Upper lobe of right lung (tissue), 1 donor: ENCODE measurements around the gene VEGFC. TPM values are rescaled to one million over a fixed set of nuclear protein-coding genes. Genes with fewer than 3 reads are reported as not detected.

Experiments
- ATAC-seq: fragments of 200-7000 bp; cut with Tn5 transposase; one replicate; pipeline ENCODE4 v1.9.1; 2020; ENCODE audit warnings: mild to moderate bottlenecking, moderate library complexity
- DNase-seq: peaks from one replicate; pipeline ENCODE4 v3.0.0-alpha.2; 2020
- H3K27ac ChIP-seq: fragments of 200-600 bp; one replicate; pipeline ENCODE4 v1.8.0; 2022
- H3K27me3 ChIP-seq: fragments of 200-600 bp; one replicate; pipeline ENCODE4 v1.8.0; 2022; ENCODE audit warnings: mild to moderate bottlenecking
- H3K36me3 ChIP-seq: fragments of 200-600 bp; one replicate; pipeline ENCODE4 v1.8.0; 2022
- H3K4me1 ChIP-seq: fragments of 200-600 bp; one replicate; pipeline ENCODE4 v1.8.0; 2022
- H3K4me3 ChIP-seq: fragments of 200-600 bp; one replicate; pipeline ENCODE4 v1.8.0; 2022; ENCODE audit warnings: mild to moderate bottlenecking
- H3K9me3 ChIP-seq: fragments of 200-600 bp; one replicate; pipeline ENCODE4 v1.8.0; 2022
- CTCF ChIP-seq: fragments of 200-600 bp; IDR thresholded peaks from one replicate; pipeline ENCODE4 v1.8.0; 2022; ENCODE audit warnings: antibody characterized with exemption
- intact Hi-C: fragments of 100-400 bp; cut with DNase I; formaldehyde crosslinking; loops from one replicate; pipeline ENCODE4 v1.11.0; 2022
- total RNA-seq: library from RNA; stranded (reverse); fragmentation: NEBNext Ultra II Directional; extraction: Animal tissue kit (Norgen Biotek cat#: 25700); gene quantifications from one replicate; pipeline ENCODE4 v1.2.1, GENCODE V29; 2021
- donor health status: DM: no; HTN: yes; CAD: no; lungs with severe emphysema.

The VEGFC gene
- total RNA-seq, 1 donor from 2014 or later, result 19.0 TPM

DNA sequence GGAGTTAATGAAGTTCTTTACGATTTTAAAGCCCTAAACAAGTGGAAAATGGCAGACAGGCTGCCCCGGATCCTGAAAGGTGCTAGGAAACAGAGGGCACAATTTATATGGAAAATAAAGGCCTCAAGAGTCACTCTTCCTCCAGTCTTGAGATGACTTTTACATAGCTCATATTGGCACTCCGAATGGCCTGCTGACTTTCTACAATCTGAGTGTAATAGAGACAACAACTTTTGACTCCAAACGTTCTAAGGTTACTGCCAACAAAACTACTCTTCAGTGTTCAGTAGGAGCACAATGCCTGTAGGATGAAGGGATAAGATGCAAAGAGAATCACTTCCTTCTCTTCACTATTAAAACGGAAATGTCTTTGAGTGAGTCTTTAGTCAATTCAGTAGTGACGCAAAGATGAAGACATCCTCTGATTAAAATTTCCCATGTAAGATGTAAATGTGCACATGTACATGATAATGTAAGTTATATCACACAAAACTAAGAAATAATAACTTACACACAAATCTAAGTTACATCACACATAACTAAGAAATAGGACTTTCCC is 40.5 kb downstream of the VEGFC start:
- H3K27ac ChIP-seq, result no peak overlapping the region
- H3K36me3 ChIP-seq, result no peaks in the 10 kb centered on the region
- H3K4me1 ChIP-seq, result no peaks in the 10 kb centered on the region

GRCh38 chr4:176751061-176751460 is 41.7 kb downstream of the VEGFC start:
- H3K27ac ChIP-seq, result no peak overlapping the region
- H3K27me3 ChIP-seq, result no peaks in the 10 kb centered on the region
- intact Hi-C loops, result no loop called here
- no peak for ATAC-seq
- H3K9me3 ChIP-seq, result no peaks in the 10 kb centered on the region
- DNase-seq, result no peak
- no peaks in the 10 kb centered on the region for H3K4me1 ChIP-seq
- H3K36me3 ChIP-seq, result no peaks in the 10 kb centered on the region
- no peak overlapping the region for H3K4me3 ChIP-seq
- TF ChIP-seq CTCF, result no peak

More for the DNA sequence above, 40.5 kb downstream of the VEGFC start:
- no peak for DNase-seq
- Histone ChIP-seq H3K4me3 (no peak overlapping the region), H3K9me3 (no peaks in the 10 kb centered on the region), H3K27me3 (no peaks in the 10 kb centered on the region)
- no peak for TF ChIP-seq CTCF
- intact Hi-C loops, result no loop called here
- no peak for ATAC-seq

GRCh38 chr4:176746846-176747245 is 45.9 kb downstream of the VEGFC start:
- no peaks in the 10 kb centered on the region for H3K36me3 ChIP-seq
- no peak for TF ChIP-seq CTCF
- no peak for ATAC-seq
- no peaks in the 10 kb centered on the region for H3K9me3 ChIP-seq
- intact Hi-C loops, result no loop called here
- DNase-seq, result no peak
- no peaks in the 10 kb centered on the region for H3K27me3 ChIP-seq
- H3K4me1 ChIP-seq, result no peaks in the 10 kb centered on the region
- no peak overlapping the region for H3K27ac ChIP-seq
- no peak overlapping the region for H3K4me3 ChIP-seq

GRCh38 chr4:176745902-176746301 is 46.8 kb downstream of the VEGFC start:
- Histone ChIP-seq H3K4me3 (no peak overlapping the region), H3K27ac (no peak overlapping the region), H3K36me3 (no peaks in the 10 kb centered on the region), H3K9me3 (no peaks in the 10 kb centered on the region), H3K27me3 (no peaks in the 10 kb centered on the region), H3K4me1 (no peaks in the 10 kb centered on the region)
- intact Hi-C loops, result no loop called here
- TF ChIP-seq CTCF, result no peak
- no peak for ATAC-seq
- DNase-seq, result no peak

DNA sequence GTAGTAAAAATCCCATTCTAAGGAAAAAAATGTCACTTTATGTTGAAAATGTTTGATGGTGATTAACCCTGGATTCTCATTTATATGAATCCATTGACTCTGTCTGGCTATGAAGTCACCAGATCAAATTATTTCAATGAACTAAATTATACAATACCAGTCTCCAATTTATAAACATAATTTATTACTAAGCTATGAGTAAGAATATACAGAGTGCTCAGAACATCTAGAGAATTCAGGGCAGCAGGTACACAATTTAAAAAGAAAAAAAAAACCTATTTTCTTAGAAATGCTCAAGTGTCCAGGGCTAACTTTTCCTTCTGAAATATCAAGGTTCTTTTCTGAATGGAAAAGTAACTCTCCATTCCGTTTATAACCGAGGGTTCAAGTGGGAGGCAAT is 48.6 kb downstream of the VEGFC start:
- no peak for ATAC-seq
- Histone ChIP-seq H3K9me3 (no peaks in the 10 kb centered on the region), H3K4me1 (no peaks in the 10 kb centered on the region), H3K4me3 (no peak overlapping the region), H3K27me3 (no peaks in the 10 kb centered on the region), H3K36me3 (no peaks in the 10 kb centered on the region), H3K27ac (no peak overlapping the region)
- TF ChIP-seq CTCF, result no peak
- intact Hi-C loops, result no loop called here
- DNase-seq, result no peak

- no peaks in the 10 kb centered on the region for H3K36me3 ChIP-seq
- no peak for TF ChIP-seq CTCF
- no peaks in the 10 kb centered on the region for H3K27me3 ChIP-seq
- no peaks in the 10 kb centered on the region for H3K4me1 ChIP-seq
- ATAC-seq (no peak), DNase-seq (no peak)
- H3K4me3 ChIP-seq, result no peak overlapping the region
- H3K27ac ChIP-seq, result no peak overlapping the region
- intact Hi-C loops, result no loop called here
- H3K9me3 ChIP-seq, result no peaks in the 10 kb centered on the region
Observed at GRCh38 chr4:176742211-176742610, 50.5 kb downstream of the VEGFC start.
